DMS 273 (cell line): Measurements from ENCODE around the gene FHL3.

Experiments used
- DNase-seq: peaks from one replicate; lab custom pipeline; 2025; ENCODE audit not compliant: unreplicated experiment; lab: John Stamatoyannopoulos, UW

Gene FHL3

GRCh38 chr1:37947364-37947763 lies 58.0 kb downstream of the FHL3 start:
- DNase-seq, result no peak
